Dermis blood vessel endothelial cell (primary cell): ENCODE measurements around the gene MRPL36. TPM values are rescaled to one million over a fixed set of nuclear protein-coding genes. Genes with fewer than 3 reads are reported as not detected.

ENCODE experiments used
- total RNA-seq: library from RNA; depleted of rRNA; stranded (reverse); fragments of >200 nt; gene quantifications from 2 replicates; pipeline ENCODE4 v1.2.3, GENCODE V29; 2014

Gene MRPL36
- total RNA-seq, 1 donor from 2014 or later, result 32.2 TPM

Other genes starting within 250 kb of the MRPL36 start
- gene NDUFS6, start 1.6 kb upstream of the MRPL36 start, total RNA-seq, result 39.6 and 48.5 TPM in 2 replicates
- gene IRX4, start 83.1 kb upstream of the MRPL36 start, total RNA-seq, result not detected in 2 replicates